ENCODE results near the gene PLEKHM3. TPM values are rescaled to one million over a fixed set of nuclear protein-coding genes. Genes with fewer than 3 reads are reported as not detected.

Gene PLEKHM3
- total RNA-seq, 2 experiments from 2014 or later = 11.3 to 11.6 TPM

GRCh38 chr2:208039376-208040110 lies 14.2 kb upstream of the PLEKHM3 start:
- DNase-seq (no peak), ATAC-seq (ENCODE audit: poor library complexity) (no peak)
- Histone ChIP-seq H3K4me3 (ENCODE audit: low read length) (no peak overlapping the region), H3K27me3 (ENCODE audit: control insufficient read depth in 1 of 2, insufficient read depth in 2 of 2, low read length in 2 of 2) (no peaks in the 10 kb centered on the region), H3K4me1 (ENCODE audit: insufficient read depth, low read length) (no peaks in the 10 kb centered on the region), H3K27ac (ENCODE audit: low read depth in 1 of 2, low read length in 2 of 2) (no peak overlapping the region), H3K9me3 (ENCODE audit: control insufficient read depth in 1 of 2, insufficient read depth in 1 of 2, low read length in 2 of 2) (no peaks in the 10 kb centered on the region), H3K36me3 (ENCODE audit: insufficient read depth, low read length) (no peaks in the 10 kb centered on the region)
- ChIA-PET POLR2A (interaction anchor here (0.9 kb wide), 1 partner anchor 293 kb away, joined by 3 read pairs; no protein-coding TSS in a partner anchor), CTCF (interaction anchor here (0.9 kb wide), 1 partner anchor 21 kb away, joined by 4 read pairs; no protein-coding TSS in a partner anchor)
- TF ChIP-seq, protein P1, sequence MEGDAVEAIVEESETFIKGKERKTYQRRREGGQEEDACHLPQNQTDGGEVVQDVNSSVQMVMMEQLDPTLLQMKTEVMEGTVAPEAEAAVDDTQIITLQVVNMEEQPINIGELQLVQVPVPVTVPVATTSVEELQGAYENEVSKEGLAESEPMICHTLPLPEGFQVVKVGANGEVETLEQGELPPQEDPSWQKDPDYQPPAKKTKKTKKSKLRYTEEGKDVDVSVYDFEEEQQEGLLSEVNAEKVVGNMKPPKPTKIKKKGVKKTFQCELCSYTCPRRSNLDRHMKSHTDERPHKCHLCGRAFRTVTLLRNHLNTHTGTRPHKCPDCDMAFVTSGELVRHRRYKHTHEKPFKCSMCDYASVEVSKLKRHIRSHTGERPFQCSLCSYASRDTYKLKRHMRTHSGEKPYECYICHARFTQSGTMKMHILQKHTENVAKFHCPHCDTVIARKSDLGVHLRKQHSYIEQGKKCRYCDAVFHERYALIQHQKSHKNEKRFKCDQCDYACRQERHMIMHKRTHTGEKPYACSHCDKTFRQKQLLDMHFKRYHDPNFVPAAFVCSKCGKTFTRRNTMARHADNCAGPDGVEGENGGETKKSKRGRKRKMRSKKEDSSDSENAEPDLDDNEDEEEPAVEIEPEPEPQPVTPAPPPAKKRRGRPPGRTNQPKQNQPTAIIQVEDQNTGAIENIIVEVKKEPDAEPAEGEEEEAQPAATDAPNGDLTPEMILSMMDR (IDR thresholded peaks at IDR 0.05) = no peak
- no peaks in the 10 kb centered on the region for H3K27me3 Mint-ChIP-seq
- intact Hi-C loops (cut with DNase I, micrococcal nuclease) = loop anchor here (1.0 to 5.0 kb wide), 3 partner anchors 293 to 1342 kb away; partner anchors contain the start of gene METTL21A (in 2 of the 2)
- no peaks in the 10 kb centered on the region for H3K9me3 Mint-ChIP-seq
- H3K27ac Mint-ChIP-seq = no peak overlapping the region
- no peaks in the 10 kb centered on the region for H3K4me1 Mint-ChIP-seq (ENCODE audit: low read depth)
- H3K36me3 Mint-ChIP-seq (ENCODE audit: low read depth) = no peaks in the 10 kb centered on the region
- no peak overlapping the region for H3K4me3 Mint-ChIP-seq

DNA sequence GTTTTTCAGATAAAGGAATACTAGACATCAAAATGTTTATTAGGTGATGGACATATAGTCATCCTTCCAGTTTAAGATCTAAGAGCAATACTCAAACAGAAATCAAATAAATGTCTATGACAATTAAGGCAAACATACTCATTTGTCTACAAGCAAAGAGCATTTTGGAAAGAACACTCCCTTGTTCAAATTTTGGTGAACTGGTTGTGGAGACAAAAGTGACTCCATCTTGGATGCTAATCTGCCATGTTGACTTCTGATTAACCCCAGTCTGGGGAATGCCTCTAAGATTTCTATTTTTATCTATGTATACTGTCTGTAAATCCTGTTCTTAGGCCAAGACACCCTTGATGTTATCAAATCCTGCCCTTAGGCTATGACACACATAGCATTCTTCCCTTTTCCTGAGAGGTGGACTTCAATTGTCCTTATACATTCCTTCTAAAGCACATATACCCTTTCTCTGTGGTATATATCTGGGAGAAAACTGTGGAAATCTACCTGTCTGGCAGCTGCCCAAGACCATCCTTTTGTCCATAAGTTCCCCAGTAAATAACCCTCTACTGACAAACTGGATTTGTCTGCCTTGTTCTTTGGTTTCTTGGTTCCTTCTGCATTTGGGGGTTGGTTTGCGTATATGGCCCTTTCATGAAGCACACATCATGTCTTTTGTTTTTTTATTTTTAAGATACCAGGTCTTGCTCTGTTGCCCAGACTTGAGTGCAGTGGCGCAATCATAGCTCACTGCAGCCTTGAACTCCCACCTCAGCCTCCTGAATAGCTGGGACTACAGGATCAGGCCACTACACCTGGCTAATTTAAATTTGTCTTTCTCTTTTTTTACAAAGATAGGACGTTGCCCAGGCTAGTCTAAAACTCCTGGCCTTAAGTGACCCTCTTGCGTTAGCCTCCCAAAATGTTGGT lies 12.5 kb upstream of the PLEKHM3 start:
- POLR2A ChIA-PET = no interaction called here
- no peaks in the 10 kb centered on the region for H3K27me3 ChIP-seq (ENCODE audit: control insufficient read depth in 1 of 2, insufficient read depth in 2 of 2, low read length in 2 of 2)
- no peaks in the 10 kb centered on the region for H3K36me3 ChIP-seq (ENCODE audit: insufficient read depth, low read length)
- ATAC-seq (ENCODE audit: poor library complexity) (no peak), DNase-seq (no peak)
- Mint-ChIP-seq H3K9me3 (no peaks in the 10 kb centered on the region), H3K27ac (no peak overlapping the region), H3K4me1 (ENCODE audit: low read depth) (no peaks in the 10 kb centered on the region), H3K4me3 (no peak overlapping the region), H3K36me3 (ENCODE audit: low read depth) (no peaks in the 10 kb centered on the region), H3K27me3 (no peaks in the 10 kb centered on the region)
- no peak overlapping the region for H3K27ac ChIP-seq (ENCODE audit: low read depth in 1 of 2, low read length in 2 of 2)
- no peaks in the 10 kb centered on the region for H3K4me1 ChIP-seq (ENCODE audit: insufficient read depth, low read length)
- intact Hi-C loops (cut with DNase I, micrococcal nuclease) = loop anchor here in 1 of 2 experiments (5.0 kb wide), 2 partner anchors 411 to 1341 kb away; partner anchors contain the start of gene METTL21A
- no peak overlapping the region for H3K4me3 ChIP-seq (ENCODE audit: low read length)
- H3K9me3 ChIP-seq (ENCODE audit: control insufficient read depth in 1 of 2, insufficient read depth in 1 of 2, low read length in 2 of 2) = no peaks in the 10 kb centered on the region
- TF ChIP-seq, protein P1 (IDR thresholded peaks at IDR 0.05) = no peak
- CTCF ChIA-PET = no interaction called here

DNA sequence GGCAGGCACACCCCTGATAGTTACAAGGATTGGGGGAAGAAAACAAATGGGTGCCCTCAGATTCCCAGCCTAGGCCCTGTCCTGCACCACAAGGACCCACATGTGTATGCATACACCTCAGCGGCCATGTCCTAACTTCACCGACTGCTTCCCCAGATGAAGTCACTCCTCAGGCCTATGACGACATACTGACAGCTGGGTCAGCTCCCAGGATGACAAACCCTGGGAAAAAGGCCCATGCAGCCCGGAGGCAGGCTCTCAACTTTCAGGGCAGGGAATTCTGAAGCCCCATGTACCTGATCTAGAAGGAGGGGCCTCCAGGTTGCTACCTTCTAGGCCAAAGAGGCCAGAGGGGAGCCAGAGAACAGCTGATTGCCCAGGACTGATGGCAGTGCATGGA lies 11.0 kb upstream of the PLEKHM3 start:
- Histone ChIP-seq H3K4me3 (ENCODE audit: low read length) (no peak overlapping the region), H3K4me1 (ENCODE audit: insufficient read depth, low read length) (no peaks in the 10 kb centered on the region), H3K9me3 (ENCODE audit: control insufficient read depth in 1 of 2, insufficient read depth in 1 of 2, low read length in 2 of 2) (no peaks in the 10 kb centered on the region), H3K36me3 (ENCODE audit: insufficient read depth, low read length) (no peaks in the 10 kb centered on the region), H3K27me3 (ENCODE audit: control insufficient read depth in 1 of 2, insufficient read depth in 2 of 2, low read length in 2 of 2) (no peaks in the 10 kb centered on the region), H3K27ac (ENCODE audit: low read depth in 1 of 2, low read length in 2 of 2) (no peak overlapping the region)
- H3K27me3 Mint-ChIP-seq = no peaks in the 10 kb centered on the region
- intact Hi-C loops (cut with DNase I, micrococcal nuclease) = loop anchor here in 1 of 2 experiments (5.0 kb wide), 2 partner anchors 409 to 1339 kb away; partner anchors contain the start of gene METTL21A
- DNase-seq (no peak), ATAC-seq (ENCODE audit: poor library complexity) (no peak)
- no peaks in the 10 kb centered on the region for H3K4me1 Mint-ChIP-seq (ENCODE audit: low read depth)
- H3K36me3 Mint-ChIP-seq (ENCODE audit: low read depth) = no peaks in the 10 kb centered on the region
- ChIA-PET CTCF (no interaction called here), POLR2A (no interaction called here)
- TF ChIP-seq, protein P1 (IDR thresholded peaks at IDR 0.05) = no peak
- no peak overlapping the region for H3K4me3 Mint-ChIP-seq
- no peak overlapping the region for H3K27ac Mint-ChIP-seq
- no peaks in the 10 kb centered on the region for H3K9me3 Mint-ChIP-seq

All from CD4-positive, alpha-beta T cell (primary cell).